Measurements from ENCODE around the gene SECISBP2L.

The SECISBP2L gene

DNA sequence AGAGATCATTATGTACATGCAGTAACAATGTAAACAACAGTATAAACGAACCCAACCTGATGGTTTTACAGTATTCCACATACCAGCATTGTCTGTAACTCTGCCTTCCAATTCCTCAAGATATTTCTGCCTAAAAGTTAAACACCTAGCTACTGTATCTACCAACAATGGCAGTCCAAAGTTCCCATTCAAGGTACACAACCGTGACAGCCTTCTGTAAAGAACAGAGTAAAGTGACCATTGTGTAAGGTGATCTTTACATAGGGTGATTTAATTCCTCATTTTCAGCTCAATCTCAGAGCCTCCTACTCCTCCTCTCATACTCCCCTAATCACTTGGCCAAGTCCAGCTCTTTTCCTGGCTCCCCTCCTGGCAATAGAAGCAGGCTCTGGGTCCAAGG is 10.4 kb downstream of the SECISBP2L start:
- H3K9ac ChIP-seq (ENCODE audit: low read depth, low read length) = no peak overlapping the region
- H2AFZ ChIP-seq (ENCODE audit: low read depth, low read length) = no peak overlapping the region
- peaks cover 8% of the 10 kb centered on the region; the same call in 1 of the 2 replicates for H3K36me3 ChIP-seq (ENCODE audit: insufficient read depth, low read length)
- no peak overlapping the region for H3K4me3 ChIP-seq (ENCODE audit: low read depth in 1 of 2, low read length in 2 of 2)
- DNase-seq (no peak), ATAC-seq (ENCODE audit: insufficient read depth, low read depth) (no peak)
- no peaks in the 10 kb centered on the region for H3K27me3 ChIP-seq (ENCODE audit: insufficient read depth, low read length, poor library complexity)
- no peak overlapping the region for H3K4me2 ChIP-seq (ENCODE audit: insufficient read depth, low read length)
- no peak for TF ChIP-seq EZH2 (IDR thresholded peaks at IDR 0.05; ENCODE audit: borderline replicate concordance, low read depth, low read length, severe bottlenecking)
- H3K79me2 ChIP-seq (ENCODE audit: insufficient read depth, low read length) = no peaks in the 10 kb centered on the region
- no peaks in the 10 kb centered on the region for H4K20me1 ChIP-seq (ENCODE audit: insufficient read depth, low read length)
- no peaks in the 10 kb centered on the region for H3K4me1 ChIP-seq (ENCODE audit: insufficient read depth, low read length)
- H3K9me3 ChIP-seq (ENCODE audit: insufficient read depth, low read length, severe bottlenecking) = no peaks in the 10 kb centered on the region
- no peak overlapping the region for H3K27ac ChIP-seq (ENCODE audit: low read length)

GRCh38 chr15:49032601-49033145 is 13.6 kb downstream of the SECISBP2L start:
- Histone ChIP-seq H3K4me3 (ENCODE audit: low read depth in 1 of 2, low read length in 2 of 2) (no peak overlapping the region), H3K9me3 (ENCODE audit: insufficient read depth, low read length, severe bottlenecking) (no peaks in the 10 kb centered on the region), H3K4me1 (ENCODE audit: insufficient read depth, low read length) (no peaks in the 10 kb centered on the region), H3K36me3 (ENCODE audit: insufficient read depth, low read length) (peaks cover 11% of the 10 kb centered on the region; the same call in 1 of the 2 replicates), H3K27ac (ENCODE audit: low read length) (no peak overlapping the region), H3K27me3 (ENCODE audit: insufficient read depth, low read length, poor library complexity) (no peaks in the 10 kb centered on the region), H3K79me2 (ENCODE audit: insufficient read depth, low read length) (no peaks in the 10 kb centered on the region), H3K4me2 (ENCODE audit: insufficient read depth, low read length) (no peak overlapping the region), H3K9ac (ENCODE audit: low read depth, low read length) (no peak overlapping the region), H2AFZ (ENCODE audit: low read depth, low read length) (no peak overlapping the region), H4K20me1 (ENCODE audit: insufficient read depth, low read length) (no peaks in the 10 kb centered on the region)
- TF ChIP-seq EZH2 (IDR thresholded peaks at IDR 0.05; ENCODE audit: borderline replicate concordance, low read depth, low read length, severe bottlenecking) (no peak), CTCF (IDR thresholded peaks at IDR 0.05; ENCODE audit: borderline replicate concordance, extremely low read depth, low read length, poor library complexity, severe bottlenecking) (no peak)
- ATAC-seq (ENCODE audit: insufficient read depth, low read depth) = no peak
- no peak for DNase-seq

- Histone ChIP-seq H3K27ac (ENCODE audit: low read length) (no peak overlapping the region), H3K79me2 (ENCODE audit: insufficient read depth, low read length) (no peaks in the 10 kb centered on the region)
- TF ChIP-seq EZH2 (IDR thresholded peaks at IDR 0.05; ENCODE audit: borderline replicate concordance, low read depth, low read length, severe bottlenecking) (no peak), CTCF (IDR thresholded peaks at IDR 0.05; ENCODE audit: borderline replicate concordance, extremely low read depth, low read length, poor library complexity, severe bottlenecking) (no peak)
Measured at GRCh38 chr15:49031804-49032203, 14.4 kb downstream of the SECISBP2L start.

GRCh38 chr15:49026700-49027099 is 19.5 kb downstream of the SECISBP2L start:
- Histone ChIP-seq H3K4me1 (ENCODE audit: insufficient read depth, low read length) (no peaks in the 10 kb centered on the region), H3K4me3 (ENCODE audit: low read depth in 1 of 2, low read length in 2 of 2) (no peak overlapping the region), H3K36me3 (ENCODE audit: insufficient read depth, low read length) (peaks cover 3% of the 10 kb centered on the region; the same call in 1 of the 2 replicates), H3K4me2 (ENCODE audit: insufficient read depth, low read length) (no peak overlapping the region), H3K27ac (ENCODE audit: low read length) (no peak overlapping the region), H3K27me3 (ENCODE audit: insufficient read depth, low read length, poor library complexity) (no peaks in the 10 kb centered on the region), H4K20me1 (ENCODE audit: insufficient read depth, low read length) (no peaks in the 10 kb centered on the region), H3K9ac (ENCODE audit: low read depth, low read length) (no peak overlapping the region), H2AFZ (ENCODE audit: low read depth, low read length) (no peak overlapping the region), H3K79me2 (ENCODE audit: insufficient read depth, low read length) (no peaks in the 10 kb centered on the region), H3K9me3 (ENCODE audit: insufficient read depth, low read length, severe bottlenecking) (no peaks in the 10 kb centered on the region)
- no peak for DNase-seq
- TF ChIP-seq CTCF (IDR thresholded peaks at IDR 0.05; ENCODE audit: borderline replicate concordance, extremely low read depth, low read length, poor library complexity, severe bottlenecking) (no peak), EZH2 (IDR thresholded peaks at IDR 0.05; ENCODE audit: borderline replicate concordance, low read depth, low read length, severe bottlenecking) (no peak)
- no peak for ATAC-seq (ENCODE audit: insufficient read depth, low read depth)

More at GRCh38 chr15:49031804-49032203, 14.4 kb downstream of the SECISBP2L start:
- H3K4me3 ChIP-seq (ENCODE audit: low read depth in 1 of 2, low read length in 2 of 2) = no peak overlapping the region
- no peaks in the 10 kb centered on the region for H3K4me1 ChIP-seq (ENCODE audit: insufficient read depth, low read length)
- no peak overlapping the region for H3K4me2 ChIP-seq (ENCODE audit: insufficient read depth, low read length)
- DNase-seq (no peak), ATAC-seq (ENCODE audit: insufficient read depth, low read depth) (no peak)
- H2AFZ ChIP-seq (ENCODE audit: low read depth, low read length) = no peak overlapping the region
- H3K9me3 ChIP-seq (ENCODE audit: insufficient read depth, low read length, severe bottlenecking) = no peaks in the 10 kb centered on the region
- peaks cover 11% of the 10 kb centered on the region; the same call in 1 of the 2 replicates for H3K36me3 ChIP-seq (ENCODE audit: insufficient read depth, low read length)
- no peaks in the 10 kb centered on the region for H4K20me1 ChIP-seq (ENCODE audit: insufficient read depth, low read length)
- no peaks in the 10 kb centered on the region for H3K27me3 ChIP-seq (ENCODE audit: insufficient read depth, low read length, poor library complexity)
- no peak overlapping the region for H3K9ac ChIP-seq (ENCODE audit: low read depth, low read length)
